Urinary bladder (tissue), 4 donors: ENCODE results near the gene UST. TPM values are rescaled to one million over a fixed set of nuclear protein-coding genes. Genes with fewer than 3 reads are reported as not detected.
A peak's percentile ranks its signal among the peaks of the same experiment; 100 is the strongest.

ENCODE experiments used
- DNase-seq: peaks from one replicate; pipeline ENCODE4 v3.0.0-alpha.2; 2015; ENCODE audit errors: extremely low spot score
- H3K27ac ChIP-seq: one replicate; pipeline ENCODE4 v1.5.1; 2013; ENCODE audit warnings: low read depth, mild to moderate bottlenecking, moderate library complexity
- H3K36me3 ChIP-seq: one replicate; pipeline ENCODE4 v1.6.1; 2013; ENCODE audit warnings: mild to moderate bottlenecking, moderate library complexity; ENCODE audit not compliant: insufficient read depth
- H3K4me1 ChIP-seq: one replicate; pipeline ENCODE4 v1.6.1; 2013; ENCODE audit warnings: mild to moderate bottlenecking, moderate library complexity; ENCODE audit not compliant: insufficient read depth
- H3K4me3 ChIP-seq: one replicate; pipeline ENCODE4 v1.5.1; 2013; ENCODE audit warnings: low read depth, low read length
- WGBS: extraction: QIAGEN DNeasy Blood & Tissue Kit; methylation state at CpG from one replicate; pipeline ENCODE4 v1.1.7; 2013; 5-methylcytosine and 5-hydroxymethylcytosine counted together
- polyA plus RNA-seq: library from polyadenylated mRNA; stranded (reverse); fragments of 200-250 nt; gene quantifications from one replicate; pipeline ENCODE4 v1.2.3, GENCODE V29; 2013
- total RNA-seq: library from RNA; depleted of rRNA; stranded (reverse); fragments of >200 nt; gene quantifications from one replicate; pipeline ENCODE4 v1.2.3, GENCODE V29; 2014
- donor health status: healthy with polysubstance abuse.
- donor health status: healthy.

Gene UST
- total and polyA plus RNA-seq, 2 donors = 12.4 to 27.8 TPM

DNA sequence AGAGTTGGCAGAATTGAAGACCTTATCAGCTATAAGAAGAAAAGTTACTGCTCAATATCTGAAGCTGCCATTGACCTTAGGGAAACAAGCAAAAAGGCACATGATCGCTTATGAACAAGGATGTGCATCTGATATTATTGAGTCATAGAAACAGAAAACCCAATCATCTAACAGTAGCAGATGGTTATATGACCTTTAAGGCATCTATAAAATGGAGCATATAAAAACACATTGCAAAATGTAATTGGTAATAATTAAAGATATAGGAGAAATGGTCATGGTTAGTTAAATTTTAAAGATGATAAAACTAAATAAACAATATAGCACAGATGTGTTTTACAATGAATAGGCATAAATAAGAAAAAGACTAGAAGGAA, 310.6 kb downstream of the UST start:
- no peak for DNase-seq
- peaks cover 2% of the 10 kb centered on the region for H3K4me1 ChIP-seq
- no peaks in the 10 kb centered on the region for H3K36me3 ChIP-seq
- H3K4me3 ChIP-seq = no peak overlapping the region
- 94% methylated on average over 1 of the region's 1 CpG for WGBS
- H3K27ac ChIP-seq = no peak overlapping the region

DNA sequence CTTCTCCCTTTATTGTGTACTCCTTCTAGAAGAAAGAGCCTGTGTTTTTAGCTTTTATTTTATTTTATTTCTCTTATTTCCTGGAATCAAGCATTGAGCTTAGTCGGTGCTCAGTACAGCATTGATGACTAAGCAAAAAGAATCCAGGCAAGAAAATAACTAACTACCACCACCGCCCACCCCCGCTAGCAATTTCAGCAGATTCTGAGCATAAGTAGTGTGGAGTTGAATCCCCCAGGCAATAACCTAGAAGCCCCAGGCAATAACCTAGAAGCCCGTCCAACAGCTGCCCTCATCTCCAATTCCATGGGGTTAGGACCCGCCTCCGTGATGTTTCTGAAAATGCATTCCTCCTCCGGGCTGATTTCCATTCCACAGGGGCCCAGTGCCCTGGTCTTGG, 312.7 kb downstream of the UST start:
- H3K36me3 ChIP-seq = no peaks in the 10 kb centered on the region
- H3K27ac ChIP-seq = no peak overlapping the region
- 75% methylated on average over 7 of the region's 7 CpGs for WGBS
- no peak for DNase-seq
- H3K4me3 ChIP-seq = no peak overlapping the region
- H3K4me1 ChIP-seq = peaks cover 2% of the 10 kb centered on the region

DNA sequence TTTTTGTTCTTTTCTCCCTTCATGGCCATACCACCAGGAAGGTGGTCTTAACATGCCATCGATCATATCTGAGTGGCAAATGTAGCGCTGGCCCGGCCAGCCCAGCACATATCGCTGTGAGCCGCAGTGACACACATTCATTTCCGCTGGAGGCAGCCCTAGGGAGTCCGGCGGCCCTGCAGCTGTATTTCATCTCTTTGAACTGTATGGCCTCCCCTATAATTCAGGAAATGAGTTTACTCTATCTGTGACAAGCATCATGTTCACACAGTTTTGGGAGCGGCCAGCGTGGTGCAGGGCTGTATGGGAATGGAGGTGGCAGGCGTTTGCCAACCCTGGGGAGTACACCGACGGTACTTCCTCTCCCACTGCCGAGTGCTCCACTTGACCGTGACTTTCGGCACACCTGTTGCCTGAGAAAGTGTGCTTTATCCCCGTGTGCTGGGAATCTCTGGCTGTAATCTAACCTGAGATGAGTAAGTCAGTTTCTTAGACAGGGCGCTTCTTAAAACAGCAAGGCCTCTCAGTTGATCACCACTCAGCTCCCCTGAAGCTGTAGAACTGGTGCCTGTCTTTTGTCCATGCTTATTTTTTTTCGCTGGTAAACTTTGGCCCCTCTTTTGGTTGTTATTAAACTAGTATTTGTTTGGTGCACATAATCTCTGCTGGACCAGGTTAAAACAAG, 313.6 kb downstream of the UST start:
- Histone ChIP-seq H3K27ac (peak overlapping the region; percentile 49), H3K4me3 (no peak overlapping the region), H3K36me3 (no peaks in the 10 kb centered on the region), H3K4me1 (peaks cover 2% of the 10 kb centered on the region)
- WGBS = 66% methylated on average over 19 of the region's 19 CpGs
- no peak for DNase-seq

DNA sequence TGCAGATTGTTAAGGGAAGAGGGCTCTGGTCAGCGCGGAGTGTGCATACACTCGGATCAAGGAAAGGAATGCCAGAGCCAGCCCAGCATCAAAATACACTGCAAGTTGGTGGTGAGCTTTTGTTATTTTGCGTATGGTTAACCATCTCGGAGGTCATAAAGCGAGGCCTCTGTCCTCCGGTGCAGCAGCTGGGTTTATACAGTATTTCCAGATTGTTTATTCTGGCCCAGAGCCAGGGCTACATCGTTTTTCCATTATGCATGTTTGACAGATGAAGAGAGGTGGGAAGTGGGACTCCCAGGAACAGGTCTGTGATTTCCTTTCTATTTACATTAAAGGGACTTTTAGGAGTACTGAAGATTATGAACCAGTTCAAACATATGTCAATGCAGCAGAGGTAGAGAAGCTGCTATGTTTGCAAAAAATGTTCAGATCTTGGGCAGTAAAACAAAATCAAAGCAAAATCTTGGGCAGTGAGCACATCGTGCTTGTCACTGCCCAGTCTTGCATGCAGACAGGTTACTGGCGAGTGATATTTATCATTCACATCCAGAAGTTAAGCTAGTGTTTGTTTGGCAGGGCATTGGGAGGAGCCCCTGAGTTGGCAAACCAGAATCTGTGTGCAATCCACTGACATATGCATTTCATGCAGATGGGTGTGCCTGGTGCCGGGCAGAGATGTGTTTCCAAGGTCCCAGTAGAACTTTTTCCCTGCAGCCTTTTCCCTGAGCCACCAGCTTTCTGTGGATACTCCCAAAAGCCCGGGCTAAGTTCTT, 314.3 kb downstream of the UST start:
- H3K27ac ChIP-seq = peak overlapping the region; percentile 49
- no peaks in the 10 kb centered on the region for H3K36me3 ChIP-seq
- 44% methylated on average over 12 of the region's 12 CpGs for WGBS
- peaks cover 2% of the 10 kb centered on the region for H3K4me1 ChIP-seq
- DNase-seq = no peak
- no peak overlapping the region for H3K4me3 ChIP-seq

DNA sequence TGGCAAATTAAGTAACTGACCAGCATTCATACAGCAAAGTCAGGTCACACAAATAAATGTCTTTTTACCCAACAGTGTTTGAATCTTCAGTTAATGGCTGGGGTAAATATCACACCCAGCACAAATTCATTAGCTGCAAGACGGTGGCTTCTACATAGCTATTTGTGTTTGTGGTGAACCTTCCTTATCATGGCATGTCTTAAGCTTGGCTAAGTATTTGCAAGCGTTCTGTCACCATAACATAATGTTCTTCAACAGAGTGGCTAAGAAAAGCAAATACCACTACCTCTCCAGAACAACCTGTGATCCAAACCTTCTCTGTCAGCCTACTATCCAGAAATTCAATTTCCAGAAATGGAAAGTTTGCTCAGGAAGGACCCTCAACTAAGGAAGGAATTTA, 315.1 kb downstream of the UST start:
- Histone ChIP-seq H3K4me1 (peaks cover 2% of the 10 kb centered on the region), H3K36me3 (no peaks in the 10 kb centered on the region), H3K27ac (no peak overlapping the region), H3K4me3 (no peak overlapping the region)
- no peak for DNase-seq
- 88% methylated on average over 2 of the region's 2 CpGs for WGBS

DNA sequence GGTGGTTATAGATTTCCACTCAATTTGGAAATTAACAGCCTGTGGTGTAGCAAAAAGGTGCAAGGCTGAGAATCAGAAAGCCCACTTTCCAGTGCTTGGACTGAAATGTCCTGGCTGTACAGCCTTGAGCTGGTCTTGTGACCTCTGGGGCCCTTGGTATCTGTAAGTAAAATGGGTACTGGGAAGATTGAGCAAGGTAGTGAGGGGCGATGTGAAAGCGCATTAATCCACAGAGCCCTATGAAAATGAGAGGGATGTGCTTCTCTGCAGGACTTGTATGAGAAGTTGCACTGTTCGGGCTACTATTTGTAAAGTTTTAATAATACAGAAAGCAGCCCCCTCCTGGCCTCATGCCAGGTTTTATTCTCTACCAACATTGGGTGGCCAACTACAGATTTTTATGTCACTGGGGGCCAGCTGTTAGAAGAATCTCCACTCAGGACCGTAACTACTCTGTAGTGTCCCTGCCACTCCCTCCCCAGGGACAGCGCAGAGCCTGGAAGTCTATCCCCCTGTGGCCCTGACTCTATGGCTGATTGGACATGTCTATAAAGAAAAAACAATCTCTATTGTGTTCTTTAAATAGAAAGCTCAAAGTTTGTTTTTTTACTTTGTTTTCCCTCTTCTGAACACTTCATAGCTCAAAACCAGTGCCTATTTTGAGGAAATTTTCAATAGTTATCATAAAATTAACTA, 316.0 kb downstream of the UST start:
- Histone ChIP-seq H3K27ac (no peak overlapping the region), H3K4me3 (no peak overlapping the region), H3K4me1 (peaks cover 2% of the 10 kb centered on the region), H3K36me3 (no peaks in the 10 kb centered on the region)
- 95% methylated on average over 5 of the region's 5 CpGs for WGBS
- no peak for DNase-seq

DNA sequence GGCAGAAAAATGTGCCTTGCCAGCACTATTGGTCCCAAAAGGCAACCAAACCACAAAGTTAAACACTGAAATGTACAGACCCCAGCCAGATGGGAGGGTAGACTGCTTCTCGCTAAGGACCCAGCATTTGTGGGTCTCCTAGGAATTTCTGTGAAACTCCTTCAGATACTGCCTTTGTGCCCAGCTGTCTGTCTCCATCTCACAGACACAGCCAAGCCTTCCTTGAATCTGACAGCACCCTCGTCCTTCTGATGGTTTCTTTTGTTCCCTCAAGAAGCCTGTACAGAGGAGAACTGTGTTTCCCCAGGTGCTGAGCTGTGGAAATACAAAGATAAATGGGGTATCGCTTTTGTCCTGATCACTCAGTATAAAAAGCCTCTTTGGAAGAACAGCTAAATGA, 316.6 kb downstream of the UST start:
- Histone ChIP-seq H3K36me3 (no peaks in the 10 kb centered on the region), H3K27ac (no peak overlapping the region), H3K4me1 (peaks cover 2% of the 10 kb centered on the region), H3K4me3 (no peak overlapping the region)
- 95% methylated on average over 3 of the region's 3 CpGs for WGBS
- no peak for DNase-seq

DNA sequence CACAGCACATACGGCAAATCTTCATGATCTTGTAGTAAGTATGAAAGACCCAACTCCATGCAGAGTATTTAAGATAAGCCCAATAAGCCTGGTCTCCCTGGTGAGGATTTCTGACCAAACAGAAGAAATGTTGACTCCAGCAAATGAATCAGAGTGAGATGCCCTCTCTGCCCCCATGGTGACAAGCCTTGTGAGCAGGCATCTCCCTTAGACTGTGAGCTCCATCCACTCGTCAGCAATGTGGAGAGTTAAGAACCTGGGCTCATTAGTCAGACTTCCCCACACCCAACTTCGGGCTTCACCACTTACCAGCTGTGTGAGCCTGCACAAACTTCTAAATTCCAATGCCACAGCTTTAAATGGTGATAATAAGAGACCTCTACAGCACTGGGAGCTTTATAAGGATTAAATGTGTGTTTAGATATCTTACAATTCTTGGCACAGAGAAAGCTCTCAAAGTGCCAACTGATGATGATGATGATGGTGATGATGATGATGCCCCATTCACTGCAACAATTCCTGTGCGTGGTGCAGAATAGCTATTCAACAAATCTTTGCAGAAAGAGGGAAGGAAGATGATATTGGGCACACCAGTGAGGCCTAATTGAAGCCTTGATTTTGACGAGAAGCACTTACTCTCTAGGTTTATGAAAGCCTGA, 317.3 kb downstream of the UST start:
- WGBS = 86% methylated on average over 5 of the region's 5 CpGs
- peaks cover 2% of the 10 kb centered on the region for H3K4me1 ChIP-seq
- DNase-seq = no peak
- no peak overlapping the region for H3K27ac ChIP-seq
- no peaks in the 10 kb centered on the region for H3K36me3 ChIP-seq
- no peak overlapping the region for H3K4me3 ChIP-seq

DNA sequence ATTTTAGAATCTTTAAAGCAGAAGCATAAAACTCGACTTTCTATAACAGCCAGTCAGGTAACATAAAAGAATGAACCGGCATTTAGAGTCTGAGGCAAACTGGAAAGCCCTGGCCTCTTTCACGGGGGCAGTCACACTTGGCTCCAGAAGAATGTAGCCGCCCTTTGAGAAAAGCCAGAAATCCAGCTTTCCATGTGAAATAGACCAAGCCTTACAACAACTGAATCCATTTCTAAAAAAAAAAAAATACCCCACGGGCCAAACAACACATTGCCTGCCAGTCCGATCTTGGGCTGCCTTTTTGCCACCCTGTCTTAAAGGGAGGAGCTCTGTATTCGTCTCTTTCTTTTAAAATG, 317.8 kb downstream of the UST start:
- 74% methylated on average over 7 of the region's 7 CpGs for WGBS
- DNase-seq = no peak
- Histone ChIP-seq H3K27ac (no peak overlapping the region), H3K4me1 (peaks cover 2% of the 10 kb centered on the region), H3K36me3 (no peaks in the 10 kb centered on the region), H3K4me3 (no peak overlapping the region)

DNA sequence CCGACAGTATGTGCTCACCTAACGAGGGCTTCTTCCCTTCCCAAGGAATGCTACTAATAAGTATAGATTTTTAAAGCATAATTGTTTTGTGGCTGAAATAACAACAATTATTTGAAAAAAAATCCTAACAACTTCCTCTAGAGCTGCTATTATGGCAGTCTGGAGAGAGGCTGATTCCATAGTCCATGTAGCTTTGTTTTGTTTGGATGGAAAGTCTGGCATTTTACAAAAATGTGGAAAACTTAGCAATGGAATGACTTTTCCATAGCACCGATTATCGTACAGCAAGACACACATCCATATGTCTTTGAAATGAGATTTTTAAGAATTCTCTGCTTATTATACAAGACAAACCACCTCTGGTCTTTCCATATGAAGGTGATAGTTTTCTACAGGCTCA, 318.3 kb downstream of the UST start:
- DNase-seq = no peak
- H3K4me1 ChIP-seq = peaks cover 2% of the 10 kb centered on the region
- 84% methylated on average over 4 of the region's 4 CpGs for WGBS
- no peaks in the 10 kb centered on the region for H3K36me3 ChIP-seq
- H3K4me3 ChIP-seq = no peak overlapping the region
- no peak overlapping the region for H3K27ac ChIP-seq

DNA sequence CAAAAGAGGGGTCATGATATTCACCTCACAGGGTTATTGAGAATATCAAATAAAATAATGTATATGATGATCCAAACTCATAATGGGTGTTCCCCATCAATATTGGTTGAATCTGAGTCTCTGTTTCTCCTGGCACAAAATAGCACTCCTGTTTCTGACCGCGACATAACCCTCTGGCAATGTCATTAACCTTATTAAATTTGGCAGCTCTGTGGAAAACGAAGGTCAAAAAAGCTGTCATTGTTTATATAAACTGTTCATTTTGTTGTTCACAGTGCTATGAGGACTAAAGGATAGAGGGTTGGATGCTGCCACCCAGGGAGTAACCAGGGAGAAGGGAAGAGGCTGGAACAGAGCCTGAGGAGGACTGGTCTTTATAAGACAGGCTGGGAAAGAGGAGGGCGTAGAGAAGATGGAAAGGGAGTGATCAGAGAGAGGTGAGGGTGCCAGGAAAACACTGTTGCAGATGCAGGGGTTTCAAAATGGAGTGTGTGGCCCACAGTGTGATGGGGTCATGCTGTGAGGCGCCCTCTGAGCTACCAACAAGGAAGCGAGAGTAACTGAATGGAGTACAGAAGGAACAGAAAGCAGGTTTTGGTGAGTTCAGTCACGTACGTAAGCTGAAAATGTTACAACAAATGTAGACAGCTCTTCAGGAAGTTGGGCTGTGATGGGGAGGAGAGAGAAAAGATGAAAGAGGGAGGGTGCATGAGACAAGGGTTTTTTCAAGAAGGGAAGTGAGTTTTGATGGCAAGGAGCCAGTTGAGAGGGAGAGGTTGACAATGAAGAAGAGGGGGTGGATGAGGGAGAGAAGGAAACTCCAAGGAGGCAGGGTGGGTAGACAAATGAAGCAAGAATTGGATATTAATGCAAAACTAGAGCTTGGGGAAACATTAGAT, 319.1 kb downstream of the UST start:
- WGBS = 59% methylated on average over 8 of the region's 8 CpGs
- Histone ChIP-seq H3K4me1 (no peaks in the 10 kb centered on the region), H3K36me3 (no peaks in the 10 kb centered on the region), H3K4me3 (no peak overlapping the region), H3K27ac (no peak overlapping the region)
- DNase-seq = no peak

DNA sequence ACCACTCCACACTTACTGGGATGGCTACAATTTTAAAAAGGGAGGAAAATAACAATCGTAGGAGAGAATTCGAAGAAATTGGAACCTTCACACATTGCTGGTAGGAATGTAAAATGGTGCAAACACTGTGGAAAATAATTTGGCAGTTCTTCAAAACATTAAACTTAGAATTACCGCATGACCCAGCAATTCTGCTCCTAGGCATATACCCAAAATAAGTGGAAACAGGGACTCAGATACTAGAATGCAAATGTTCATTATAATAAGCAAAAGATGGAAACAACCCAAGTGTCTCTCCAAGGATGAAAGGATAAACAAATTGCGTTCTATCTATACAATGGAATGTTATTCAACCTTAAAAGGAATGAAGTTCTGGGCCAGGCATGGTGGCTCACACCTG, 325.2 kb downstream of the UST start:
- DNase-seq = no peak
- H3K4me3 ChIP-seq = no peak overlapping the region
- H3K4me1 ChIP-seq = no peaks in the 10 kb centered on the region
- no peak overlapping the region for H3K27ac ChIP-seq
- H3K36me3 ChIP-seq = no peaks in the 10 kb centered on the region
- WGBS = 94% methylated on average over 4 of the region's 4 CpGs

DNA sequence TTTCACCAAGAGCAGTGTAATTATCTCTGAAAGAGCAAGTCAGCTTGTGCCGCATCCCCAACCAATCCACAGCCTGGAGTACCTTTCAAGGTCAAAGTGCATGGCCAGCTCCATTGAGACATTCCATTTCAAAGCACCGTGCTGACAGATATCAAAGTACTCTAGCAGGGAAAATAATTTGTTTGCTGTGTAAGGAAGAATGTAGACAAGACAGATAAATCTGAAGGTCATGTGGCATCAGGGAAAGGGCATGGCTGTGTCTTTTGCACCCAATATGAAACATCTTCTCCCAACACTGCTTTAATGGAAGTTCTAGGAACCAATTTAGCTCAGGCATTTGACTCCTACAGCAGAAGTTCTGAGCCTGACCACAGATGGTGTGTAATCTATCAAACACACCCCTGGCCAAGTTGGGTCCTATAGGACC, 328.0 kb downstream of the UST start:
- Histone ChIP-seq H3K4me3 (no peak overlapping the region), H3K36me3 (no peaks in the 10 kb centered on the region), H3K4me1 (no peaks in the 10 kb centered on the region), H3K27ac (no peak overlapping the region)
- DNase-seq = no peak
- 91% methylated on average over 2 of the region's 2 CpGs for WGBS
